ENCODE results near the gene TRIM43.
"Not testable (repeated sequence)": the region's sequence is repeated elsewhere in the genome, so short reads cannot be mapped to it uniquely, and the experiment has no call there.

Gene TRIM43

DNA sequence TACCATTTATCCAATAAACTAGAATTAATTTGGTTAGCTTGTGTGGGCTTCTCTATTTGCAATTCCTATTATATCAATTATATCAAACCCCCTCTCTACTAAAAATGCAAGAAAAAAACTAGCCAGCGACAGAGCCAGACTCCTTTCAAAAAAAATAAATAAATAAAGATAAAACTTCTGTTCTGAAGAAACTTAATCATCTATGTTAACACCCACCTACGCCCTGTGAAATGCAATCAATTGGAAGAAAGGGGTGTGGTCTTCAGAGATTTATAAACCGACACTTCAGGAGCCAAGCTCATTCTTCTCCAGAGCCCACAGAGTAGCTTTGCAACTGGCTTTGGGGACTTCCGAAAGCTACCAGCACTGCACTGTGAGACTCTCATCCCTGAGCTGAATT lies at the start of gene TRIM43:
Gene TRIM43 (plus strand): TSS at position 301 of the 400 bp plus-strand sequence. CDS start 2,023 bp downstream, outside the sequence.
- in situ Hi-C loops (cut with MboI; ENCODE audit: low sequenced_read_pairs), result not testable (repeated sequence)

DNA sequence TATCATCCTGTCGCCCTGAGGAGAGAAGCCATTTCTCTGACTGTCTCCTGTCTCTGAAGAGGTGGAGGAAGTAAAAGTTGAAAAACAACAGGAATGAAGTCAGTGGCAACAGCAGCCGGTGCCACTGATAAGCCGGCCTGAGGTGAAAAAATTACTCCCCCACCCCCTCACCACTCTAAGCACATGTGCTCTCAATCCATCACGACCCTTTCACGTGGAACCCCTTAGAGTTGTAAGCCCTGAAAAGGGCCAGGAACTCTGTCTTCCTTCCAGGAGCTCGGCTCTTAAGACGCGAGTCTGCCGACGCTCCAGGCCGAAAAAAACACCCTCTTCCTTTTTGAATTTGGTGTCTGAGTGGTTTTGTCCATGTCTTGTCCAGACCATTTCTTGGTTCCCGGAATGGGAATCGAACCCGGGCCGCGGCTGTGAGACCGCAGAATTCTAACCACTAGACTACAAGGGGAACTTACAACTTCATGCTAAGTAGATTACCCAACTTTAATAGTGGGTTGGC lies 40.7 kb upstream of the TRIM43 start:
- peaks cover 2% of the 10 kb centered on the region for H3K27me3 ChIP-seq (ENCODE audit: low read depth)
- in situ Hi-C loops (cut with MboI; ENCODE audit: low sequenced_read_pairs), result no loop called here
- no peaks in the 10 kb centered on the region for H3K36me3 ChIP-seq (replicated peaks)
- no peaks in the 10 kb centered on the region for H3K4me1 ChIP-seq
- H3K9me3 ChIP-seq, result no peaks in the 10 kb centered on the region
- no peak for DNase-seq (ENCODE audit: low spot score in 2 of 2)
- H3K4me3 ChIP-seq, result no peak overlapping the region

More for the DNA sequence above, at the start of gene TRIM43:
- not testable (repeated sequence) for H3K36me3 ChIP-seq (replicated peaks); H3K4me3 ChIP-seq; H3K9me3 ChIP-seq; DNase-seq (ENCODE audit: low spot score in 2 of 2); H3K4me1 ChIP-seq; H3K27me3 ChIP-seq (ENCODE audit: low read depth)

DNA sequence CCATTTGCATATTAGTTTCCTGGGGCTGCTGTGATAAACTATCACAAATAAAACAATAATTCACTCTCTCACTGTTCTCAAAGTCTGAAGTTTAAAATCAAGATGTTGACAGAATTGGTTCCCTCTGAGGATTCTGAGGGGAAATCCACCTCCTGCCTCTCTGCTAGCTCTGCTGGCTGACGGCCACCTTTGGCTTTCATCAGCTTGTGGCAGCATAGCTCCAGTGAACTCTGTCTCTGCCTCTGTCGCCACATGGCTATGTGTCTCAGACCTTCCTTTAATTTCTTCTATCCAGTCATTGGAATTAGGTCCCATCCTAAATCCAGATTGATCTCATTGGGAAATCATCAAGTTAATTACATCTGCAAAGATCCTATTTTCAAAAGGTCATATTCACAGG lies 38.9 kb upstream of the TRIM43 start:
- DNase-seq (ENCODE audit: low spot score in 2 of 2), result no peak
- Histone ChIP-seq H3K9me3 (no peaks in the 10 kb centered on the region; the same call in 1 of the 2 replicates), H3K36me3 (replicated peaks) (no peaks in the 10 kb centered on the region), H3K4me1 (no peaks in the 10 kb centered on the region), H3K4me3 (no peak overlapping the region), H3K27me3 (ENCODE audit: low read depth) (no peaks in the 10 kb centered on the region; the same call in 1 of the 2 replicates)
- in situ Hi-C loops (cut with MboI; ENCODE audit: low sequenced_read_pairs), result no loop called here

GRCh38 chr2:95569170-95569569 lies 22.6 kb upstream of the TRIM43 start:
- Histone ChIP-seq H3K4me3 (no peak overlapping the region), H3K4me1 (no peaks in the 10 kb centered on the region), H3K27me3 (ENCODE audit: low read depth) (peaks cover 3% of the 10 kb centered on the region; the same call in 1 of the 2 replicates), H3K9me3 (no peaks in the 10 kb centered on the region), H3K36me3 (replicated peaks) (no peaks in the 10 kb centered on the region)
- DNase-seq (ENCODE audit: low spot score in 2 of 2), result no peak
- in situ Hi-C loops (cut with MboI; ENCODE audit: low sequenced_read_pairs), result no loop called here

DNA sequence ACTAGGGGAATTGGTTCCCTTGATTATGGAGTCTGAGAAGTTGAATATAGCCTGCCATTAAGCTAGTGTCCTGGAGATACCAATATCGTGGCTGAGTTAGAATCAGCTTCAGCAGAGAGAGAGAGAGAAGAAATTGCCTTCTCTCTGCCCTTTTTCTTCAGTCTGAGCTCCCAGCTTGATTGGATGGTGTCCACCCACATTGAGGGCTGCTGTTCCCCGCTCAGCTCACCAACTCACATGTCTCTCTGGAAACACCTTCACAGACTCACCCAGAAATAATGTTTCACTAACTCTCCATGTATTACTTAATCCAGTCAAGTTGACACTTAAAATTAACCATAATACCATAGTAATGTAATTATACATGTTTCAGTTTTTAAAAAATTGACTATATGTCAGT lies 17.9 kb upstream of the TRIM43 start:
- no peaks in the 10 kb centered on the region for H3K36me3 ChIP-seq (replicated peaks)
- no peaks in the 10 kb centered on the region for H3K9me3 ChIP-seq
- peaks cover 3% of the 10 kb centered on the region; the same call in 1 of the 2 replicates for H3K27me3 ChIP-seq (ENCODE audit: low read depth)
- no peak overlapping the region for H3K4me3 ChIP-seq
- no peak for DNase-seq (ENCODE audit: low spot score in 2 of 2)
- in situ Hi-C loops (cut with MboI; ENCODE audit: low sequenced_read_pairs), result no loop called here
- no peaks in the 10 kb centered on the region for H3K4me1 ChIP-seq

DNA sequence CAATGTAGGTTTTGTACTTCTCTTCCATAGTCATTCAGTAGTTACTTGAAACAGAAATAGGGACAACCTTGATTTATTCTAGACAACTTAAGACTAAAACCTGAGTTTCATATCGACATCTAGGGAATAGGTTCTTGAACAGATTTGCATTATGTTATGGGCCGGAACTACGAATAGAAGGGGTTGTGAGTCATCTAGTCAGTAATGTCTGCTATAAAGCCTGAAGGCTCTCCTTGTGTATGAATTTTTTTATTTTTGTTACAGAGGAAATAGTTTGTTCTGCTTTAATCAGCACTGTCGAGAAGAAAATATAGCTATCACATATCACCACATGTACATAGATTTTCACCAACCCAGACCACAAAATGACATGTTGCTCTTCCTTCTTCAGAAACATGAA lies 17.3 kb upstream of the TRIM43 start:
- no peak for DNase-seq (ENCODE audit: low spot score in 2 of 2)
- Histone ChIP-seq H3K9me3 (no peaks in the 10 kb centered on the region), H3K36me3 (replicated peaks) (no peaks in the 10 kb centered on the region), H3K4me3 (no peak overlapping the region), H3K4me1 (no peaks in the 10 kb centered on the region), H3K27me3 (ENCODE audit: low read depth) (peaks cover 3% of the 10 kb centered on the region; the same call in 1 of the 2 replicates)
- in situ Hi-C loops (cut with MboI; ENCODE audit: low sequenced_read_pairs), result no loop called here

DNA sequence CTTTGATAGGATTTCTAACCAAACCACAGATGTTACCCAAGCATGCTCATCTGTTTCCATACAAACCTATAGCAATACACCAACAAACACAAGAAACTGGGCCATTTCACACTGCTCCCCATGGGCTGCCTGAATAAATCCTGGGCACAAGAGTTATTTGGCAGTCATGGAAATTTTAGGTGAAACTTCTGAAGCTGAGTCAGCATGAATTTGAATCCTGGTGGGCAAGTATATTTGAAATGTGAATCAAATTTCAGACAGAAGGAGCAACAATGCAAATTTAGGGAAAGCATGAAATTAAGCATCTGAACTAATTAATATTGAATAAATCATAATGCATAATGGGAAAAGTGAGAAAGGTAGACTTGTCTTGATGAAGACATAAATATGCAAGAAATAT lies 15.9 kb upstream of the TRIM43 start:
- Histone ChIP-seq H3K36me3 (replicated peaks) (no peaks in the 10 kb centered on the region), H3K4me3 (no peak overlapping the region), H3K27me3 (ENCODE audit: low read depth) (peaks cover 3% of the 10 kb centered on the region; the same call in 1 of the 2 replicates), H3K4me1 (no peaks in the 10 kb centered on the region), H3K9me3 (no peaks in the 10 kb centered on the region)
- in situ Hi-C loops (cut with MboI; ENCODE audit: low sequenced_read_pairs), result no loop called here
- DNase-seq (ENCODE audit: low spot score in 2 of 2), result no peak

DNA sequence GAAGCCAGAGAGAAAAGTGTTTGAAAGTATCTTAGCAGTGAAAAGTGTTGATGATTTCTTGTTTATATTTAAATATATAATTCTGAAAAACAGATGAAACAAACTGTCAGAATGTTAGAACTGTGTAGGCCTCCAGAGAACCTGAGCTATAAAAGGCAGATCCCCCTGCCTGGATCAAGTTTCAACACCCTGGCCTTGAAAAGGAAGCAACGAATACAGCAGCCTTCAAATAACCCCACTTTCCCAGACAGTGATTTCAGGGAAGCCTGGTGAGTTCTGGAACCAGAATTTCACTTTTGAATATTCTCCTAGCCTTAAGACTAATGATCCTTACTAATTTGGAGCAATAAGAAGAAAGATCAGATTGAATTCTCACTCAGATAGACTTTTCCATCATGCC lies 13.3 kb upstream of the TRIM43 start:
- Histone ChIP-seq H3K27me3 (ENCODE audit: low read depth) (no peaks in the 10 kb centered on the region), H3K4me1 (no peaks in the 10 kb centered on the region), H3K36me3 (replicated peaks) (no peaks in the 10 kb centered on the region), H3K9me3 (no peaks in the 10 kb centered on the region), H3K4me3 (no peak overlapping the region)
- in situ Hi-C loops (cut with MboI; ENCODE audit: low sequenced_read_pairs), result no loop called here
- DNase-seq (ENCODE audit: low spot score in 2 of 2), result no peak

DNA sequence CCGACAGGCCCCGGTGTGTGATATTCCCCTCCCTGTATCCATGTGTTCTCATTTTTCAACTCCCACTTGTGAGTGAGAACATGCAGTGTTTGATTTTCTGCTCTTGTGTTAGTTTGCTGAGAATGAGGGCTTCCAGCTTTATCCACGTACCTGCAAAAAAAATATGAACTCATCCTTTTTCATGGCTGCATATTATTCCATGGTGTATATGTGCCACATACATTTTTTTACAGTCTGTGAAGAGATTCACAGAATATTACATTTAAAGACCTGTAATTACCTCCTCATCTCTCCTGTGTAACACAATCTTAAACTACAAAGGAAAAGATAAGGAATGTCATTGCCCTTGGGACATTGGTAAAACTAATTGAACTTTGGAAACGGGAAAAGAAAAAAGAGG lies 8.3 kb upstream of the TRIM43 start:
- in situ Hi-C loops (cut with MboI; ENCODE audit: low sequenced_read_pairs); H3K9me3 ChIP-seq; H3K27me3 ChIP-seq (ENCODE audit: low read depth); H3K4me3 ChIP-seq; H3K4me1 ChIP-seq; DNase-seq (ENCODE audit: low spot score in 2 of 2); H3K36me3 ChIP-seq (replicated peaks): not testable (repeated sequence)

GRCh38 chr2:95584321-95584720 lies 7.5 kb upstream of the TRIM43 start:
- H3K27me3 ChIP-seq (ENCODE audit: low read depth); H3K4me1 ChIP-seq; in situ Hi-C loops (cut with MboI; ENCODE audit: low sequenced_read_pairs); H3K4me3 ChIP-seq; H3K36me3 ChIP-seq (replicated peaks); DNase-seq (ENCODE audit: low spot score in 2 of 2); H3K9me3 ChIP-seq: not testable (repeated sequence)

DNA sequence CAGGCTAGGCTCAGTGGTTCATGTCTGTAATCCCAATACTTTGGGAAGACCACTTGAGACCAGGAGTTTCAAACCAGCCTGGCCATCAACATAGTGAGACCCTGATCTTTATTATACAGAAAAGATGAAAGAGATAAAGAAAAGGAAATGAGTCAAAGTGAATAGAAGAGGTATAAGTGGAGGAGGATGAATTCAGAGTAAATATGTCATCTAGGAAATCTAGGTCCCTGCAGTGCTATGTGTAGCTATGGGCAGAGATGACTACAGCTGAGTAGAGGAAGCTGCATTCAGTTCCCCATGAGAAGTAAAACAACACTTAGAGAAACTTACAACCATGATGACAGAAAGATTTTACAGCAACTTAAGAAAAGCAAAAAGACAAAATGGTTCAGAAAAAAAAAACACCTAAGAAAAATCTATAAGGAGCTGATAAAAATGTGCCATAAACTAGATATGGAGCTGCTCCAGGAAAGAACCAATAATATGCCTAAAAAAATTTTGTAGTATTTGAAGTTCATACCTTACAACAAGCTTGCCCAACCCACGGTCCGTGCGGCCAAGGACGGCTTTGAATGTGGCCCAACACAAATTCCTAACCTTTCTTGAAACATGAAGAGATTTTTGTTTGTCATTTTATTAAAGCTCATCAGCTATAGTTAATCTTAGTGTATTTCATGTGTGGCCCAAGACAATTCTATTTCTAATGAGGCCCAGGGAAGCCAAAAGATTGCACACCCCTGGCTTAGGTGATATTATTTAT lies 1.8 kb upstream of the TRIM43 start:
- DNase-seq (ENCODE audit: low spot score in 2 of 2); H3K9me3 ChIP-seq; H3K36me3 ChIP-seq (replicated peaks); H3K27me3 ChIP-seq (ENCODE audit: low read depth); H3K4me1 ChIP-seq; in situ Hi-C loops (cut with MboI; ENCODE audit: low sequenced_read_pairs); H3K4me3 ChIP-seq: not testable (repeated sequence)

GRCh38 chr2:95592973-95593372 lies 1.2 kb downstream of the TRIM43 start:
- H3K9me3 ChIP-seq; in situ Hi-C loops (cut with MboI; ENCODE audit: low sequenced_read_pairs); H3K36me3 ChIP-seq (replicated peaks); H3K27me3 ChIP-seq (ENCODE audit: low read depth); H3K4me3 ChIP-seq; H3K4me1 ChIP-seq; DNase-seq (ENCODE audit: low spot score in 2 of 2): not testable (repeated sequence)

GRCh38 chr2:95595012-95595411 lies 3.2 kb downstream of the TRIM43 start:
- H3K36me3 ChIP-seq (replicated peaks); DNase-seq (ENCODE audit: low spot score in 2 of 2); H3K4me1 ChIP-seq; H3K9me3 ChIP-seq; H3K4me3 ChIP-seq; in situ Hi-C loops (cut with MboI; ENCODE audit: low sequenced_read_pairs); H3K27me3 ChIP-seq (ENCODE audit: low read depth): not testable (repeated sequence)

DNA sequence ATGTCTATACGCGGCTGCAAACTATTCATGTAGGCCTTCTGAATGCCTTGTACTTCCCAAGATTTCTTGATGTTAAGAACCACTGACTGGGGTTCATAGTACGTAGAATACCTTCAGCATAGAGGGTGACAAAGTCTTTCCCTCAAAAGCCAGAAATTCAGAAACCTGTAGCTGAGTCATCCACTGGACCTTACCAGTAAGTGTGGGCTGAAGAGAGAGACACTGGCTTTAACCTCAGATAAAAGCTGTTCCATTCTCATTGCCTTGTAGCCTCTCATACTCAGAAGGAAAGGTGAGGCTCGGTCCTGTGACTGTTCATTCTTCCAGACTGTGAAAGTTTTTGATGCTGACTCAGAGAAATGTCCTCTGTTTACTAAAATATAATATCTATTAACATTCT lies 9.5 kb downstream of the TRIM43 start:
- H3K27me3 ChIP-seq (ENCODE audit: low read depth); DNase-seq (ENCODE audit: low spot score in 2 of 2); H3K9me3 ChIP-seq; H3K4me1 ChIP-seq; H3K36me3 ChIP-seq (replicated peaks); H3K4me3 ChIP-seq; in situ Hi-C loops (cut with MboI; ENCODE audit: low sequenced_read_pairs): not testable (repeated sequence)

DNA sequence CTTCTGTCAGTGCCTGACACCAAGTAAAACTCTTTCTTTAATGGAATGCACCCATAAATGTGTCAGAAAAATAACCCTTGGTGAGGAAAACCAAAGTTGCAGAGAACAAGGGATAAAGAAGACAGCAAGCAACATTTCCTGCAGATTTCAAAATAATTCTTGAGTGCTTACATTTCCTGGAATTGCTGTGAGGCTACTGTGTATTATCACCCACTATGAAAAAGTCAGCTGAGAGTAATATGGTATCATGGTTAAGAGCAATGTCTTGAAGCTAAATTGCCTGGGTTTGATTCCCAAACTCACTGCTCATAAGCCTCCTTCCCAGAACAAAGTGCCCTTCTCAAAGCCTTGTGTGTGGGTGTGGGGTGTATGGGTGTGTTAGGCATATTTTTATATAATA lies 10.3 kb downstream of the TRIM43 start:
- H3K27me3 ChIP-seq (ENCODE audit: low read depth); in situ Hi-C loops (cut with MboI; ENCODE audit: low sequenced_read_pairs); H3K4me1 ChIP-seq; H3K4me3 ChIP-seq; DNase-seq (ENCODE audit: low spot score in 2 of 2); H3K36me3 ChIP-seq (replicated peaks); H3K9me3 ChIP-seq: not testable (repeated sequence)

Data from HAP-1 (cell line).